ENCODE measurements around the gene GNGT1.

DNA sequence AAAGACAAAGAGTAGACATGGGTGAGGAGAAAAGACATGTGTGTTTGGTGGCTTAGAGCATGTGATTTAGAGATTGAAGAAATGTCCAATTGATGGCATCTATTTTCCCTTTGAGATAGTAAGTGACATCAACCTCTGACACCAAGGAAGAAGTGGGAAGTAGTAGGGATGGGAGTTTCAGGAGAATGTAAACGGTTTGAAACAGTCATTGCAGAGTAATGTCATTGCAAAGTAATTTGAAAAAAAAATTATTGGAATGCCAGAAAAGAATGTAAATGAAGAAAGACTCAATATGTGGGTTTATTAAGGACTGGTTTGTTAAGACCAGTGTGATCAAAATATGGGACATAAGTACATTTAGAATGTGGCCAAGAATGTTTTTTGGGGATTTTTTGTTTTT is 41.7 kb downstream of the GNGT1 start:
- TF ChIP-seq, protein P1, sequence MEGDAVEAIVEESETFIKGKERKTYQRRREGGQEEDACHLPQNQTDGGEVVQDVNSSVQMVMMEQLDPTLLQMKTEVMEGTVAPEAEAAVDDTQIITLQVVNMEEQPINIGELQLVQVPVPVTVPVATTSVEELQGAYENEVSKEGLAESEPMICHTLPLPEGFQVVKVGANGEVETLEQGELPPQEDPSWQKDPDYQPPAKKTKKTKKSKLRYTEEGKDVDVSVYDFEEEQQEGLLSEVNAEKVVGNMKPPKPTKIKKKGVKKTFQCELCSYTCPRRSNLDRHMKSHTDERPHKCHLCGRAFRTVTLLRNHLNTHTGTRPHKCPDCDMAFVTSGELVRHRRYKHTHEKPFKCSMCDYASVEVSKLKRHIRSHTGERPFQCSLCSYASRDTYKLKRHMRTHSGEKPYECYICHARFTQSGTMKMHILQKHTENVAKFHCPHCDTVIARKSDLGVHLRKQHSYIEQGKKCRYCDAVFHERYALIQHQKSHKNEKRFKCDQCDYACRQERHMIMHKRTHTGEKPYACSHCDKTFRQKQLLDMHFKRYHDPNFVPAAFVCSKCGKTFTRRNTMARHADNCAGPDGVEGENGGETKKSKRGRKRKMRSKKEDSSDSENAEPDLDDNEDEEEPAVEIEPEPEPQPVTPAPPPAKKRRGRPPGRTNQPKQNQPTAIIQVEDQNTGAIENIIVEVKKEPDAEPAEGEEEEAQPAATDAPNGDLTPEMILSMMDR (IDR thresholded peaks at IDR 0.05), result no peak
- no peak for TF ChIP-seq POLR2A (IDR thresholded peaks at IDR 0.05)
